Measurements from ENCODE around the gene RNF144A.

Gene RNF144A

DNA sequence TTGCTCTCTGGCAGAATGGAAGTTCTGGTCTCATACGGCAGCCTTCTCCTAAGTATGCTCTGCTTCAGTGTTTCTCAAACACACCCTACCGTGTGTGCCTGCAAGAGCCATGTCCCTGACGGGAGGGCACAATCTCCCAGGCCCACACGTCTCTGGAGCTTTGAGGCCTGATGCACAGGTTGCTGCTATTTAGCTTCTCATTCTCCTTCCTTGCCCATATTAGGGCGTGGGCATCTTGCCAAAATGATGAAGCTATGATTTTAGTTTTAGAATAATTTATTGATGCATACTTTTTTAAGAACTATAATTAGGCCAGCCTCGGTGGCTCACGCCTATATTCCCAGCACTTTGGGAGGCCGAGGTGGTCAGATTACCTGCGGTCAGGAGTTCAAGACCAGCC lies 107.9 kb downstream of the RNF144A start:
- DNase-seq, result no peak

- DNase-seq, result no peak
These were observed 109.5 kb downstream of the RNF144A start for GRCh38 chr2:7026742-7027141.

DNA sequence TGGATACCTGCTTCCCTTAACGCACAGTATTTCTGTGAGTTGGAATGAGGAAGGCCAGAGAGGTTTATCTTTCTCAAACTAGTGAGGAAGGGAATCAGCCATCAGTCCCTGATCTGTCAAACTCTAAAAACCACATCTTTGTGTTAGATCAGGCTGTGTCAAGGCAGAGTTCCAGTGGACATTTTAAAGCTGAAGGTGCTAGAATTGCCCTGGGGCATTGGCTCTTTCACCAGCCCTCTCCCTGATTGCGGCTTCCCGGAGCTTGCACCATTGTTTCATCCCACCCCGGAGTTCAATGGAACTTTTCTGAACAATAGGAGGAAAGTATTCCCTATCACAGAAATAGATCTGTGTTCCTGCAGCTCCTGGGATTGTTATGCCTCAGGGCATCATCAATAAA lies 110.2 kb downstream of the RNF144A start:
- no peak for DNase-seq

GRCh38 chr2:7027956-7028655 lies 110.9 kb downstream of the RNF144A start:
- DNase-seq, result no peak

DNA sequence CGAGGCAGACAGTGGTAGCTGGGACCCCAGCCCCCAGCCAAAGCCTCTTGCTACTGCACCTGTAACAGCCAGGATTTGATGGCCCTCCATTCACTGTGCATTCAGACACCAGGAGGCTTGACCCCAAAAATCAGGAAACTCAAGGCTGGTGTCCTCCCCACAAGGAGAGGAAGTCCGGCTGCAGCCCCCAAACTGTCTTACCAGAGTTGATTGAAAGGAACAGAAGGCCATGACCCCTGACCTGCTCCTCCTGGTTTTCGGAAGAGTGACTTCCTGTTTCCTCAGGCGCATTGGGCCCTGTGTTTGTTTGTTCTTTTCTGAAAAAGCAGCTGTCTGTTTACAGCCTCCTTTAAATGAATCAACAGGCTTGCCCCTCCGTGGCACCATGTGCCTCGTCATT lies 111.6 kb downstream of the RNF144A start:
- no peak for DNase-seq

DNA sequence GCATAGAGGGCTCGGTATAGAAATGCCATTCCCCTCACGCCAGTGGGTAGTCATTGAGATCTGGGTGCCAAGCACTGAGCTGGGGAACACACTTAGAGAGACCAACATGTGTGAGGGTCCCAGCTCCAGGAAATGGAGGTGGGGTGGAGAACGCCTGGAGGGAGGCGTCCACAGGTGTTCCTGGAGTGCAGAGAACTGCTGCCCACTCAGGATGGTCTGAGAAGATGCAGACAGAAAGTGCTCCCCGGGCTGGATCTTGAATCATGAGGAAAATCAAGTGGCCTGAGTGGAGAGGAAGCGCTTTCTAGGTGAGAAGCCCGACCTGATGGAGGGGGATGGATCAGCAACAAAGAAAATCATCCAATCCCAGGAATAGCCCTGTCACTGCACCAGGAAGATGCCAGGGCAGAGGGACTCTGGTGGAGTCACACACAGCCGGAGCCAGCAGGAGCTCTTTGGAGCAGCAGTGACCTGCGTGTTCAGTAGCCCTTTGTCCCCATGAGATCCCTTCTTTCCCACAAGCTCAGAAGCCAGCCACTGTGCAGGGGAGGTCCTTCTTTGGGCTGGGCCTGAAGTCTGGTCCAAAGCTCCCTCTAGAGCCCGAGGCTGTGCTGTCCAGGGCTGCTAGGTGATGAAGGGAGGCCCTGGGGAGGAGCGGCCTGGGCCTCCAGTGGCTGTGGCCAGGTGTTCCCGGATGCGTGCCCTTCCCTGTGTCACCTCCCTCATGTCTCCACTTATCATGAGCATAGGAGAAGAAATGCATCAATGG lies 112.3 kb downstream of the RNF144A start:
- DNase-seq, result no peak

- DNase-seq, result no peak
These were observed 113.6 kb downstream of the RNF144A start for GRCh38 chr2:7030810-7031209.

DNA sequence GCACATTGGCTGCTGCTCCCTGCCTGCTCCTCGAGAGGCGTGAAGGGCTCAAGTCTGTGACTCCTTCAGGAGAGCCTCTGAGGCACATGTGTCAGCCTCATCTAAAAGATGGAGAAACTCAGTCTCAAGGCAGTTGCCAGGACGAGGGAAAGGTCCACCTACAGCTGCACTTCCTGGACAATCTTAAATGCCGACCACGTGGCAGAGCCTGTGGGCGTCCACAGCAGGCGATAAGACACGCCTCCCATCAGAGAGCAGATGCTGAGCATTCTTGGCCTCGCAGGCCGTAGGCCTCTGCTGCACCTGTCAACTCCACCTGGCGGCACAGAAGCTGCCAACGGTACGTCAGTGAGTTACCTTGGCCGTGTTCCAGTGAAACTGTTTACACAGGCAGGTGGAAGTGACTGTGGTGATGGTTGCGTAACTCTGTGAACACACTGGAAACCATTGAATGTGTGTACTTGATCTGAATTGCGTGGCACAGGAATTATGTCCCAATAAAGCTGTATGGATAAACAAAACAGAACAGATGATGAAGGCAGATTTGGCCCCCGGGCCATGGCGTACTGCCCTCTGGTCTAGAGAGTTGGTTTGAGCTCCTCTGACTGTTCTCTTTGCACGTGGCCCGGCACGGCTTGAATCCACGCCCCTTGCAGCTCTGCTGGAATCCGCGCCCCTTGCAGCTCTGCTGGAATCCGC lies 114.5 kb downstream of the RNF144A start:
- DNase-seq, result peak; percentile 9

DNA sequence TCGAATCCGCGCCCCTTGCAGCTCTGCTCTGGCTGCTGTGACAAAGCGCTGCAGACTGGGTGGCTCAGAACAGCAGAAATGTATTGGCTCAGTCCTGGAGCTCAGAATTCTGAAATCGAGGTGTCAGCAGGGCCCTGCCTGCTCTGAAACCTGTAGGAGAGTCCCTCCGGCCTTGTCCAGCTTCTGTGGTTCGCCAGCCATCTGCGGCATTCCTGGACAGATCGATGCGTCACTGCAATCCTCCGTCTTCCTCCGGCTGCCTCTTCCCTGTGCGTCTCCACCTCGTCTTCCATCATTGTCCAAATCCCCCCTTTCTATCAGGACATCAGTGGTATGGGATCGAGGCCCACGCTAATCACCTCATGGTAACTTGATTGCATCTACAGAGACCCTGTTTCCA lies 115.2 kb downstream of the RNF144A start:
- DNase-seq, result no peak

GRCh38 chr2:7033136-7033960 lies 116.1 kb downstream of the RNF144A start:
- no peak for DNase-seq

GRCh38 chr2:7034303-7034702 lies 117.1 kb downstream of the RNF144A start:
- no peak for DNase-seq

GRCh38 chr2:7035884-7036283 lies 118.7 kb downstream of the RNF144A start:
- no peak for DNase-seq

- DNase-seq, result peak; percentile 43
These were observed 120.4 kb downstream of the RNF144A start for GRCh38 chr2:7037340-7038333.

GRCh38 chr2:7040547-7040946 lies 123.3 kb downstream of the RNF144A start:
- no peak for DNase-seq

- no peak for DNase-seq
These were observed 124.2 kb downstream of the RNF144A start for GRCh38 chr2:7041421-7041820.

DNA sequence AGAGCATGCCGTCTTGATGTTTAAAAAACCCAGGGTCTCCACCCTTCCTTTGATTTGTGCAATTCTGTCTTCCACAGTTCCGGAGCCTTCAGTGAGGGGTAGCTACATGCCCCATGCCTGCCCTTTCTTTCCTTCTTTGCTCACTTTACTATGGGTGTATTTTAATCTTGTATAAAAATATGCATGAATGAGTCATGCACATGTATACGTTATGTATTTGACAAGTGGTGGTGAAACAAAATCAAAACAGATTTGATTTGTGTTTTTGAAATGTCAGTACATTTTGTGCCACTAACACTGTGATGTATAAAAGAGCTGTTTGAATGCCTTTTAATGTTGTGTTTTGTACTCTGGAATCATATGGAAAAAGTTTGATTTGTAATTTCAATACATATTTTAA lies 126.5 kb downstream of the RNF144A start:
- DNase-seq, result no peak

DNA sequence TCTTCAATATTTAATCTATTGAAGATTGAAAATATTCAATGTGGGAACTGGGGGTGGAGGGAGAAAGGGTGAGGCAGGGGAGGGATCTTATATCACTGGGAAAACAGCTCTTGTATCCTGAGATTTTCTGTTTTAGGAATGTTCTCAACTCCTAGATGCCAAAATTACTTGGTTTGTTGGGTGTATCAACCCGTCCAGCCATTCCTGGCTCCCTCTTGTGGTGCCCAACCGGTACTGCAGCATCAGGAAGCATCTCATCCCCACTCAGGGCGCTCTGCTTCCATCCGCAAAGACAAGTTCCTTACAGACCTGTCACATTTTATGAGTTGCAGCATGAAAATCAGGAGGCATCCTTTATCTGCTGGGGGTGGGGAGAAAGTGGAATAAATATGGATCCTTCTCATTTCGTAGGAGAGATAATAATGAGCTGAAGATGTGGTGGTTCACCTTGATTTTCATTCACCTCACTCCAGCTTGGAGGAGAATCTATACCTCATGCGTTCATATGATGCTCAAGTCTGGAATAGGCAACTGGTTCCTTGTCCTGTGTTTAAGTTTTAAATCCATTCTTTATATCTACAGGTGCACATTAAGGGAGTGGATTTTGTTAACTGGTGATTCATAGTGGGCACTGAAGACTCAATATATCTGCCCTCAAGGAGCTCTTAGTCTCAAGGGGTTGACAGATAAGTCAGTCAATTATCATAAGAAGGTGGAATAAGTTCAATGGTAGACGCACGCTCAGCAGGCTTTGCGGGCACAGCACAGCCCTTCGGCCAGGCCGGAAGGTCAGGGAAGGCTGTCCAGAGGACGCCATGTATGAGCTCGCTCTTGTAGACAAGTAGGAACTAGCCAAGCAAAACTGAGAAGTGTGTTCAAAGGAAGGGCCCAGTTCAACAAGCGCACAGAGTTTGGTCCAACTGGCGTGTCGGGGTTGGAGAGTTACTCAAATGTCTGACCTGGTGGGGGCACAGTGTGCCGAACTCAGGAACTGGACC lies 127.3 kb downstream of the RNF144A start:
- DNase-seq, result peak; percentile 71

DNA sequence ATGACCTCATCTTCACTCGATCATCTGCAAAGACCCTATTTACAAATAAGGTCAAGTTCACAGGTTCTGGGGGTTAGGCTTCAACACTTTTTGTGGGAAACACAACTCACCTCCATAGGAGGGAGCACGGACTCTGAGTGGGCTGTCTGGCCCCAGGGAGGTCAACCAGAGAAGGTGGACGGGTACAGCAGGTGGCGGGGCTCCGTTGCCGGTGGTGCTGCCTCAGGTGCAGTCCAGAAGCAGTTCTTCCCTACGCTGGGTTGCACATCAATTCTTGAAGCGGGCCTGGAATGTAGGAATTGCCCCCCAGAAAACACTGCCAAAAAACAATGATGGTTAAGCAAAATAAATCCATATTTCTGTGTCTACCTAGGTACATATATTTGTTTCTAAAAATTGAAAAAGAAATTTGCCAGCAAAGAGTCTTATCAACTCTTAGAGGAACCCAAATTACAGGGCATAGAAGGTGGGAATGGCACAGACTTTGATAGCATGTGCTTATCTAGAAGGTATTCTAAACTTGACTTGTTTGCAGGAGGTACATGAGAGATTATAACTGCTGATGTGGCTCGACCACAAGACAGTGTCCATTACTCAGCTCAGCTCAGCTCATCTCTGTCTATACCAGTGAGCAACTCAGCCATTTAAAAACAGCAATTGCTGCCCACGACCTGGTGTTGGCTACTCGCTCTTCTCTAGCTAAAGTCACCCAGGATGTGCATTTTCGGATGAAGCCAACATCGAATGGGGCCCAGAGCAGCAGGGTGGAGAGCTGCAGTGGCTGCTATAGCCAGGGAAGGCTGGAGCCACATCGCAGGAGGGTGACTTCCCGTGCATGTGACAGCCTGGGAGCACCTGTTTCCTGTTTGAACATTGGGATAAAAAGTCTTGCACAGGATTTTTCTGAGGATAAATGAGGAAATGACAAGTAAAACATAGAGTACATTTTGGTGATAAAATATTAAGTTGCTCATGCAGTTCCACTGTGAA lies 128.7 kb downstream of the RNF144A start:
- no peak for DNase-seq

DNA sequence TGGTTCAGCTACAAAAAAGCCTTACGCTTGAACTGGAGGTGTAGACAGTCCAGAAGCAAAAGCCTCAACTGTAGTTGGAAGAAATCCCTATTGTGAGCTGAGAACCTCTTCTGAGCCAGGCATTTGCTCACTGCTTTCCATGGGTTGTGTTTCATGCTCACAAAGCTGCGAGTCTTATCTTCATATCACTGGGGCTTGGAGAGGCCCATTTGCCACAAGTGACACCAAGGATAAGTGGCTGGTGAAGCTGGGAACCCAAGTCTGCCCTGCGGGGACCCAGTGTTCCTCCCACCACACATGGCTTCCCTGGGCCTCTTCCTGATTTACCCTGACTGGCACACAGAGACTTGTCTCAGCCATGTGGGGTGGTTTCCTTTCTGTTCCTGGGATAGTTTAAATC lies 130.4 kb downstream of the RNF144A start:
- no peak for DNase-seq

All from activated CD4-positive, alpha-beta T cell treated with anti-CD3 and anti-CD28 coated beads, Interleukin-2, Interleukin-6, amounts not matched to agents 100 ng/mL and 50 ng/mL, durations not matched to agents 16 hours and 8 hours (primary cell).